ENCODE data around the gene AMN.
"Not testable (repeated sequence)": the region's sequence is repeated elsewhere in the genome, so short reads cannot be mapped to it uniquely, and the experiment has no call there.

Gene AMN

GRCh38 chr14:102911991-102912761 is 10.3 kb upstream of the AMN start:
- no peak for FAIRE-seq

DNA sequence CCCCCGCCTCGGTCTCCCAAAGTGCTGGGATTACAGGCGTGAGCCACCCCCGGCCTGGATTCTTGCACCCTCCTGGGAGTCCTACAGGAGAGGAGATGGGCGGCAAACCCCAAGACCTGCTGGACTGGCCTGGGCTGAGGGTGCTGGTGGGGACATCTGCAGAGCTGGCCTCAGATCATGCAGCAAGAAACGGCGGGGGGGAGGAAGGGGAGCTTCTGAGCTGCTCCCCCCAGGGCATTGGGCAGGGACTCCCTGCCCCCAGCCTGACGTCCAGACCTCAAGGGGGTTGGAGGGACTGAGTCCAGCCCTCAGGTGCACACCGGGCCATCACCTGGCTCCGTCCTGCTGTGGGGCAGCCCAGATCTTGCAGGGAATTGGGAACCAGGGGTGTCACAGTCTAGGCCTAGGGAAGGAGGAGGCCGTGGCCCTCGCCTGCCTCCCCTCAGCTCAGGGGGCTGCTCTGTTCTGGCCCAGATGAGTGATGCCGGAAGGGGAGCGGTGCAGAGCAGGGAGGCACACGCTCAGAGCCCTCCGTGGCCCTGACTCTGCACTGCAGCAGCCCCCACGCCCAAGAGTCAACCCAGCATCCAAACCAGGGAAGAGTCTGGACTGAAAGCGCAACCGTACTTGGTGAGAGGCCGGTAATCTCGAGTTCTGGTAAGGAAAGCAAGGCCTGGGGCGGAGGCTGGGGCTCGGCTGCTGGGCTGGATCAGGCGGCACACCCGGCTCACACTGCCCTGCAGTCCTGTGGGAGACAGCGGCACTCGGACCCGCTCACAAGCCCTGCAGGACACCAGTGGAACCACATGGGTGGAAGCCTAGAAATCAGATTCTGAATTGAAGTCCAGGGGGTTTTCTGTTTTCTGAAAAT is 8.9 kb upstream of the AMN start:
- FAIRE-seq (no peak), DNase-seq (ENCODE audit: low spot score) (no peak)

More at GRCh38 chr14:102911991-102912761, 10.3 kb upstream of the AMN start:
- no peak for DNase-seq (ENCODE audit: low spot score)

GRCh38 chr14:102914474-102915291 is 7.8 kb upstream of the AMN start:
- no peak for FAIRE-seq

GRCh38 chr14:102915292-102916110 is 7.0 kb upstream of the AMN start:
- no peak for FAIRE-seq
- DNase-seq (ENCODE audit: low spot score) = no peak

More at GRCh38 chr14:102914474-102915291, 7.8 kb upstream of the AMN start:
- no peak for DNase-seq (ENCODE audit: low spot score)

GRCh38 chr14:102916347-102917055 is 6.0 kb upstream of the AMN start:
- no peak for DNase-seq (ENCODE audit: low spot score)
- no peak for FAIRE-seq

DNA sequence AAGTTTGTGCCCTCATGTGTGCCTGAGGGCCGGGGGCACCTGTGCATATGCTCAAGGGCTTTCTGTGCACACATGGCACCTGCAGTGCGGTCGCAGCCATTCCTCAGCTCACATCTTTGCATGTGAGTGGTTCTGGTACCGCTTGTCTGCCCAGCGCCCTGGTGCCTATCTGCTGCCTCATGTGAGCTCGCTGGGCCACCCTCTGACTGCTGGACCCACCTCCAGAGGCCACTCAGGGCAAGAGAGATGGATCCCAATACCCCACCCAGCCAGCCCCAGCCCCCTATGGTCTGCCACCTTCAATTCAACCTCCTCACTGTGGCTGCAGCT is 5.4 kb upstream of the AMN start:
- DNase-seq (ENCODE audit: low spot score) (no peak), FAIRE-seq (no peak)

GRCh38 chr14:102917469-102918211 is 4.8 kb upstream of the AMN start:
- no peak for FAIRE-seq
- DNase-seq (ENCODE audit: low spot score) = no peak

GRCh38 chr14:102918438-102918837 is 4.0 kb upstream of the AMN start:
- DNase-seq (ENCODE audit: low spot score) (no peak), FAIRE-seq (no peak)

DNA sequence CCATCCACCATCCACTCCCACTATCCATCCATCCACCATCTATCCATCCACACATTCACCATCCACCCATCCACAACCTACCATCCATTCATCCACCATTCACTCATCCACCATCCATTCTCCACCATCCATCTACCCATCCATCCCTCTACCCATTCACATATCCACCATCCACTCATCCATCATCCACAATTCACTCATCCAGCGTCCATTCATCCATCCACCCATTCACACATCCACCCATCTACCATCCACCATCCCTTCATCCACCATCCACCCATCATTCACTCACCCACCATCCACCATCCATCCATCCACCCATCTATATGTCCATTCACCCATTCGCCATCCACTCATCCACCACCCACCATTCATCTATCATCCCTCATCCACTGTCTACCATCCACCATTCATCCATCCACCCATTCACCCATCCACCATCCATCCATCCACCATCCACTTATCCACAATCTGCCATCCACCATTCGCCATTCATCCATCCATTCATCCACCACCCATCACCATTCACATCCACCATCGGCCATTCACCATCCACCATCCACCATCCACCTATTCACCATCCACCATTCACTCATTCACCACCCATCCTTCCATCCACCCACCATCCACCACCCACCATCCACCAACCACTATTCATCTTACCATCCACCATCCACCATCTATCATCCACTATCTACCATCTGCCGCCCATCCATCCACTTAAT is 2.0 kb upstream of the AMN start:
- DNase-seq (ENCODE audit: low spot score) (no peak), FAIRE-seq (no peak)

- FAIRE-seq (no peak), DNase-seq (ENCODE audit: low spot score) (no peak)
Observed at GRCh38 chr14:102920998-102921304, 1.5 kb upstream of the AMN start.

- FAIRE-seq (no peak), DNase-seq (ENCODE audit: low spot score) (no peak)
Observed at GRCh38 chr14:102923201-102923924, 900 bp downstream of the AMN start.

- no peak for FAIRE-seq
- DNase-seq (ENCODE audit: low spot score) = no peak
Observed at GRCh38 chr14:102923925-102924486, 1.5 kb downstream of the AMN start.

DNA sequence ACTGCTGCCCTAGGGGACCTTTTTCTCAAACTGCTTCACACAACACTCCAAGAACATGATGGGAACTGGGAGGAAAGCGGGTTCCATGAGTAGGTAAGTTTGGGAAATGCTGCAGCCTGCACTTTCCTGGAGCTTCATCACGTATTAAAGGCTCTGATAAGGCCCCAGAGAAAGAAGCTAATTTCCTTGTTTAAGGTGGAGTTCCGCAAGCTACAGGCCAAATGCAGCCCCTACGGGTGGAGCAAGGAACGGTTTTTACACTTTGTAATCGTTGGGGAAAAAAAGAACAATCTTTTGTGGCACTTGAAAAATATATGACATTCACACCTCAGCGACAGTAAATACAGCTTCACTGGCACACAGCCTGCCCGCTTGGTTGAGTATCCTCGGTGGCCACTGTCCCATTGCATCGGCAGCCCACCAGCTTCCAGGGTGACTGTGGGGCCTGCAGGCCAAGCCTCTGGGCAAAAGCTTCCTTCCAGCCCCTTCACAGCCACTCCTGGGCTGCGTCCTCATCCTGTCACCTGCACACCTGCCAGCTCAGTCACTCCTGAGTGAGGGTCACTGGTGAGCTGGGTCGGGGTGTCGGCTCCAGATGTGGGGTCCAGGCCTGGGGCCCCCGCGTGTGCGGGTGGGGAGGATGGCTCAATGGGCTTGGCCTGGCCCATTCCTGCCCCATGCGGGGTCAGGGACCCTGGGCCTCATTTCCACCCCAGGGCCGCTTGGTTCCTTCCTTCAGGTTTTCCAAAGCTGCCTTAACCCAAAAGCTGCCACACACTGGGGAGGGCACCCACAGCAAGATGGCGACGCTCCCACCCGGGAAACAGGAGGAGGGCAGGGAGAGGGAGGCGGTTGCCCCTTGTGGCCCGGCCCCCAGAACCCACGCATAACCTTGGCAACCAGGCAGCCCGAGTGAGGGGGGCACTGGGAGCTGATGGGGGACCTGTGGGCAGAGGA is 2.4 kb downstream of the AMN start:
- FAIRE-seq = no peak
- no peak for DNase-seq (ENCODE audit: low spot score)

GRCh38 chr14:102925646-102926045 is 3.2 kb downstream of the AMN start:
- FAIRE-seq (no peak), DNase-seq (ENCODE audit: low spot score) (no peak)

DNA sequence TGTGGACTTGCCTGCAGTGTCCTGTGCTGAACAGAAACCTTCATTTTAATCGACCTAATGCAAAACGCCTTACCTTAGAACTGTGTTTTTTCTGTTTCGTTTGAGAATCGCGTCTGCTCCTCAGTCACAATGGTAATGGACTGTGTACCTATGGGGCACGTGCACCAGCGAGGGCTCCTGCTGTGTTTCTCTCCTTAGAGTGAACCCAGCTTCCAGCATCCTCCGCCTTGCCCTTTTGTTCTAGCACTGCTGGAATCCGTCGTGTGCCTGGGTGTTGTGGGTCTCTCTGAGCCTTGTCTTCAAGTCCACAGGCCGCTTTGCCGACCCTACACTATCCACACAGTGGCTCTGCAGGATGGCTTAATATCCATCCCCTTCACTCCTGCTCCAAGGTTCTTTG is 3.6 kb downstream of the AMN start:
- no peak for DNase-seq (ENCODE audit: low spot score)
- no peak for FAIRE-seq

GRCh38 chr14:102926840-102927239 is 4.4 kb downstream of the AMN start:
- not testable (repeated sequence) for FAIRE-seq; DNase-seq (ENCODE audit: low spot score)

- no peak for DNase-seq (ENCODE audit: low spot score)
- no peak for FAIRE-seq
Observed at GRCh38 chr14:102927346-102927877, 4.9 kb downstream of the AMN start.

All from RCC 7860 (cell line).